WTC11 (cell line): Measurements from ENCODE around the gene DKC1. TPM values are rescaled to one million over a fixed set of nuclear protein-coding genes. Genes with fewer than 3 reads are reported as not detected.

Source experiments
- ATAC-seq: fragments of 200-7000 bp; cut with Tn5 transposase; 2 replicates; pipeline ENCODE4 v1.10.0; 2021; ENCODE audit warnings: mild to moderate bottlenecking, moderate library complexity
- CTCF ChIA-PET: fragments of 300-600 bp; sonication (Branson Sonifier 250); formaldehyde crosslinking; loops from one replicate; lab custom pipeline; 2021; ENCODE audit warnings: antibody characterized with exemption; lab: Charles Lee
- POLR2A ChIA-PET: fragments of 350-600 bp; sonication (Branson Sonifier 250); formaldehyde crosslinking; loops from one replicate; lab custom pipeline; 2021; ENCODE audit warnings: antibody characterized with exemption; lab: Charles Lee
- DNase-seq: peaks from one replicate; pipeline ENCODE4 v3.0.0; 2021; ENCODE audit warnings: low spot score
- H3K27ac Mint-ChIP-seq: 2 replicates; pipeline ENCODE4 v1.8.0; 2021; ENCODE audit warnings: mixed read lengths
- H3K27me3 Mint-ChIP-seq: 2 replicates; pipeline ENCODE4 v1.8.0; 2021; ENCODE audit warnings: low read depth, mild to moderate bottlenecking, moderate library complexity, mixed read lengths
- H3K36me3 Mint-ChIP-seq: 2 replicates; pipeline ENCODE4 v1.8.0; 2021; ENCODE audit warnings: mixed read lengths
- H3K4me1 Mint-ChIP-seq: 2 replicates; pipeline ENCODE4 v1.8.0; 2022; ENCODE audit warnings: mixed read lengths
- H3K4me3 Mint-ChIP-seq: 2 replicates; pipeline ENCODE4 v1.8.0; 2021; ENCODE audit warnings: mild to moderate bottlenecking, moderate library complexity, mixed read lengths
- H3K9me3 Mint-ChIP-seq: 2 replicates; pipeline ENCODE4 v1.8.0; 2021; ENCODE audit warnings: mixed read lengths
- CDX4 ChIP-seq: fragments of 250-450 bp; sonication (Bioruptor Pico); IDR thresholded peaks from 2 replicates; pipeline ENCODE4 v1.9.0; 2021; ENCODE audit warnings: moderate library complexity, mild to moderate bottlenecking, inconsistent platforms, borderline replicate concordance
- CREM ChIP-seq: sonication (generic); formaldehyde crosslinking; IDR thresholded peaks from 2 replicates; pipeline ENCODE4 v1.8.1; 2022; ENCODE audit warnings: mild to moderate bottlenecking, missing genetic modification reagents, moderate library complexity
- FOXJ3 ChIP-seq: sonication (generic); formaldehyde crosslinking; IDR thresholded peaks from 2 replicates; pipeline ENCODE4 v1.9.0; 2021; ENCODE audit warnings: missing genetic modification reagents, mild to moderate bottlenecking, borderline replicate concordance
- HMGA2 ChIP-seq: fragments of 250-450 bp; sonication (Bioruptor Pico); IDR thresholded peaks from 2 replicates; pipeline ENCODE4 v1.4.0; 2021; ENCODE audit warnings: mild to moderate bottlenecking, moderate library complexity
- HMGXB4 ChIP-seq: sonication (generic); formaldehyde crosslinking; IDR thresholded peaks from 2 replicates; pipeline ENCODE4 v1.8.1; 2023; ENCODE audit warnings: mild to moderate bottlenecking, moderate library complexity, missing genetic modification reagents
- MAX ChIP-seq: sonication (generic); formaldehyde crosslinking; IDR thresholded peaks from 2 replicates; pipeline ENCODE4 v1.8.0; 2022; ENCODE audit warnings: mild to moderate bottlenecking, missing genetic modification reagents
- MXD4 ChIP-seq: fragments of 250-450 bp; sonication (Bioruptor Pico); IDR thresholded peaks from 2 replicates; pipeline ENCODE4 v1.8.0; 2021; ENCODE audit warnings: mild to moderate bottlenecking, moderate library complexity, borderline replicate concordance
- OVOL2 ChIP-seq: fragments of 250-450 bp; sonication (Bioruptor Pico); IDR thresholded peaks from 2 replicates; pipeline ENCODE4 v1.9.0; 2021; ENCODE audit warnings: mild to moderate bottlenecking, borderline replicate concordance
- RORB ChIP-seq: fragments of 250-450 bp; sonication (Bioruptor Pico); IDR thresholded peaks from 2 replicates; pipeline ENCODE4 v1.9.0; 2021; ENCODE audit warnings: mild to moderate bottlenecking
- SMAD3 ChIP-seq: sonication (generic); formaldehyde crosslinking; IDR thresholded peaks from 2 replicates; pipeline ENCODE4 v1.8.0; 2022; ENCODE audit warnings: missing genetic modification reagents, mild to moderate bottlenecking, borderline replicate concordance
- ZNF317 ChIP-seq: sonication (generic); formaldehyde crosslinking; IDR thresholded peaks from 2 replicates; pipeline ENCODE4 v1.8.1; 2023; ENCODE audit warnings: low read depth, mild to moderate bottlenecking, moderate library complexity, missing genetic modification reagents, borderline replicate concordance
- ZNF512 ChIP-seq: sonication (generic); formaldehyde crosslinking; IDR thresholded peaks from 2 replicates; pipeline ENCODE4 v1.8.1; 2022; ENCODE audit warnings: missing genetic modification reagents, borderline replicate concordance
- ZSCAN18 ChIP-seq: fragments of 250-450 bp; sonication (Bioruptor Pico); IDR thresholded peaks from 2 replicates; pipeline ENCODE4 v2.1.2; 2022; ENCODE audit warnings: mild to moderate bottlenecking, moderate library complexity
- total RNA-seq: library from RNA; stranded (reverse); gene quantifications from 3 replicates; pipeline ENCODE4 v1.2.3, GENCODE V29; 2021
- TF ChIP-seq, protein P1 (sequence below): sonication (generic); formaldehyde crosslinking; IDR thresholded peaks from 2 replicates; pipeline ENCODE4 v1.8.1; 2023; ENCODE audit warnings: mild to moderate bottlenecking, missing genetic modification reagents
- TF ChIP-seq, protein P2 (sequence below): sonication (generic); formaldehyde crosslinking; IDR thresholded peaks from 2 replicates; pipeline ENCODE4 v1.8.1; 2022; ENCODE audit warnings: low read depth, mild to moderate bottlenecking, moderate library complexity, missing genetic modification reagents, borderline replicate concordance
- TF ChIP-seq, protein P3 (sequence below): sonication (generic); formaldehyde crosslinking; conservative IDR thresholded peaks from 2 replicates; pipeline ENCODE4 v1.8.1; 2022; ENCODE audit warnings: mild to moderate bottlenecking, missing genetic modification reagents

Gene DKC1
- total RNA-seq, 1 experiment from 2014 or later, result 123 TPM

DNA sequence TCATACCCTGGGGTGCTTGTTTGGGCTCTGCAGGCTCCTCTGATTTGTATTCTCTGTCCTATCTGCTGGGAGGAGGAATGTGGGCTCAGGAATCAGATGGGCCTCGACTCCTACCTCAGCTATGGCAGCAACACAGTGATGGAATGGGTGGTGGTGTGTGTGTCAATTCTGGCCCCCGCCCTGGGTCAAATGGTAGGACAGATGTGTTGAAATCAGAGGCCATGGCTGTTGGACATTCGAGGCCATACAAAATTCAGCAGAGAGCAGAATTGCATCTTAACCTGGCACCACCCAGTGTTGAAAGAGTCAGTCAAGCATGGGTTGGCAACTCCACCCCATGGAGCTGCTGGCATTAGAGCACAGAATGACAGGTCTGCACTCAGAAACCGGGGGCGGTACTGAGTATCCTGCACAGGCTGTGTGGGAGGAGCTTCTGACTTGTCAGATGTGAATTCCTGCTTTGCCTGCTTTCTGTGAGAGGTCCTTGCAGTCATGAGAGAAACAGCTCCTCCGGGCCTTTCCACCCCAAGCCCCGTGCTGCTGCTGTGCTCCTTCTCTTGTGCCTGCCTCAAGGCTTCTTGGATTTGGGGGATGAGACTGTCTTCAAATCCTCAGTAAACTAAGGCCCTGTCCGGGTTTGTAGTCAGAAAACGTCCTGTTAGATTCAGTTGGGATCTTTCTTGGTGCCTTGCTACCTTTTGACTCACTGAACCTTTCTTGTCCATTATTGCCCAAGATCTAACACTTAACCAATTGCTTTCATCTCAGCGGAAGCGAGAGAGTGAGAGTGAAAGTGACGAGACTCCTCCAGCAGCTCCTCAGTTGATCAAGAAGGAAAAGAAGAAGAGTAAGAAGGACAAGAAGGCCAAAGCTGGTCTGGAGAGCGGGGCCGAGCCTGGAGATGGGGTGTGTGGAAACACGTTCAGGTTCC, 13.0 kb downstream of the DKC1 start (continued):
- TF ChIP-seq, protein P1, sequence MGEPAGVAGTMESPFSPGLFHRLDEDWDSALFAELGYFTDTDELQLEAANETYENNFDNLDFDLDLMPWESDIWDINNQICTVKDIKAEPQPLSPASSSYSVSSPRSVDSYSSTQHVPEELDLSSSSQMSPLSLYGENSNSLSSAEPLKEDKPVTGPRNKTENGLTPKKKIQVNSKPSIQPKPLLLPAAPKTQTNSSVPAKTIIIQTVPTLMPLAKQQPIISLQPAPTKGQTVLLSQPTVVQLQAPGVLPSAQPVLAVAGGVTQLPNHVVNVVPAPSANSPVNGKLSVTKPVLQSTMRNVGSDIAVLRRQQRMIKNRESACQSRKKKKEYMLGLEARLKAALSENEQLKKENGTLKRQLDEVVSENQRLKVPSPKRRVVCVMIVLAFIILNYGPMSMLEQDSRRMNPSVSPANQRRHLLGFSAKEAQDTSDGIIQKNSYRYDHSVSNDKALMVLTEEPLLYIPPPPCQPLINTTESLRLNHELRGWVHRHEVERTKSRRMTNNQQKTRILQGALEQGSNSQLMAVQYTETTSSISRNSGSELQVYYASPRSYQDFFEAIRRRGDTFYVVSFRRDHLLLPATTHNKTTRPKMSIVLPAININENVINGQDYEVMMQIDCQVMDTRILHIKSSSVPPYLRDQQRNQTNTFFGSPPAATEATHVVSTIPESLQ (CRISPR knock-in tag), result no peak
- no peak for TF ChIP-seq SMAD3 (CRISPR knock-in tag)
- TF ChIP-seq, all 79 proteins: peak for 0

GRCh38 chrX:154776753-154777152, 14.1 kb downstream of the DKC1 start:
- Mint-ChIP-seq H3K4me1 (peaks cover 3% of the 10 kb centered on the region; the same call in 1 of the 2 replicates), H3K4me3 (no peak overlapping the region), H3K9me3 (no peaks in the 10 kb centered on the region), H3K36me3 (peaks cover 44% of the 10 kb centered on the region), H3K27ac (no peak overlapping the region), H3K27me3 (no peaks in the 10 kb centered on the region)
- DNase-seq, result no peak
- no peak for ATAC-seq
- no peak for TF ChIP-seq HMGXB4 (CRISPR knock-in tag)
- no peak for TF ChIP-seq ZSCAN18 (CRISPR knock-in tag)
- TF ChIP-seq CREM, result no peak
- TF ChIP-seq ZNF317 (CRISPR knock-in tag), result no peak
- TF ChIP-seq MXD4, result no peak
- TF ChIP-seq ZNF512 (CRISPR knock-in tag), result no peak
- no peak for TF ChIP-seq HMGA2 (CRISPR knock-in tag)
- TF ChIP-seq MAX (CRISPR knock-in tag), result no peak
- TF ChIP-seq, protein P2, sequence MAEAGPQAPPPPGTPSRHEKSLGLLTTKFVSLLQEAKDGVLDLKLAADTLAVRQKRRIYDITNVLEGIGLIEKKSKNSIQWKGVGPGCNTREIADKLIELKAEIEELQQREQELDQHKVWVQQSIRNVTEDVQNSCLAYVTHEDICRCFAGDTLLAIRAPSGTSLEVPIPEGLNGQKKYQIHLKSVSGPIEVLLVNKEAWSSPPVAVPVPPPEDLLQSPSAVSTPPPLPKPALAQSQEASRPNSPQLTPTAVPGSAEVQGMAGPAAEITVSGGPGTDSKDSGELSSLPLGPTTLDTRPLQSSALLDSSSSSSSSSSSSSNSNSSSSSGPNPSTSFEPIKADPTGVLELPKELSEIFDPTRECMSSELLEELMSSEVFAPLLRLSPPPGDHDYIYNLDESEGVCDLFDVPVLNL (CRISPR knock-in tag), result no peak
- TF ChIP-seq FOXJ3 (CRISPR knock-in tag), result no peak
- TF ChIP-seq, protein P3, sequence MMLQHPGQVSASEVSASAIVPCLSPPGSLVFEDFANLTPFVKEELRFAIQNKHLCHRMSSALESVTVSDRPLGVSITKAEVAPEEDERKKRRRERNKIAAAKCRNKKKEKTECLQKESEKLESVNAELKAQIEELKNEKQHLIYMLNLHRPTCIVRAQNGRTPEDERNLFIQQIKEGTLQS (CRISPR knock-in tag), result no peak
- no peak for TF ChIP-seq CDX4 (CRISPR knock-in tag)
- TF ChIP-seq RORB (CRISPR knock-in tag), result no peak
- TF ChIP-seq OVOL2 (CRISPR knock-in tag), result no peak
- POLR2A ChIA-PET, result interaction anchor here (0.9 kb wide), 1 partner anchor 13 kb away, joined by 3 read pairs; no protein-coding TSS in a partner anchor
- CTCF ChIA-PET, result interaction anchor here (1.2 kb wide), 1 partner anchor 64 kb away, joined by 3 read pairs; no protein-coding TSS in a partner anchor
